K562 (cell line): ENCODE results near the gene CTIF. TPM values are rescaled to one million over a fixed set of nuclear protein-coding genes. Genes with fewer than 3 reads are reported as not detected.

Experiments
- BCOR ChIP-seq: fragments of 450-650 bp; IDR thresholded peaks from 2 replicates; pipeline ENCODE4 v1.6.1; 2016
- CBX5 ChIP-seq: IDR thresholded peaks from 2 replicates; pipeline ENCODE4 v1.6.1; 2014; ENCODE audit warnings: low read depth, borderline replicate concordance
- CREB1 ChIP-seq, 2 experiments: sonication (generic) in 1 of 2; formaldehyde crosslinking in 1 of 2; IDR thresholded peaks; 2 replicates each; pipeline versions ENCODE4 v1.6.1 to v1.8.0; 2012 to 2022; ENCODE audit warnings: inconsistent platforms in 1 of 2, mild to moderate bottlenecking in 1 of 2, missing genetic modification reagents in 1 of 2, moderate library complexity in 1 of 2
- CTBP1 ChIP-seq: fragments of 450-650 bp; IDR thresholded peaks from 2 replicates; pipeline ENCODE4 v1.6.1; 2016; ENCODE audit warnings: borderline replicate concordance
- CTCF ChIP-seq, 3 experiments: IDR thresholded peaks in 2 of 3; conservative IDR thresholded peaks in 1 of 3; 2 replicates each; pipeline ENCODE4 v1.5.1; 2011 to 2012; ENCODE audit warnings: low read length in 3 of 3, mild to moderate bottlenecking in 3 of 3, control low read depth in 2 of 3, improper control_type of control experiment in 1 of 3, inconsistent platforms in 1 of 3, low read depth in 1 of 3, mixed read lengths in 1 of 3, moderate library complexity in 1 of 3; ENCODE audit not compliant: insufficient read depth in 2 of 3
- FOXA3 ChIP-seq, 2 experiments: fragments of 450-650 bp in 1 of 2; sonication (generic) in 1 of 2; formaldehyde crosslinking; IDR thresholded peaks in 1 of 2; conservative IDR thresholded peaks in 1 of 2; 2 replicates each; pipeline versions ENCODE4 v1.4.0 to v1.8.0; 2020 to 2022; ENCODE audit warnings: mild to moderate bottlenecking in 2 of 2, missing genetic modification reagents in 1 of 2
- GATA2 ChIP-seq: sonication (generic); formaldehyde crosslinking; IDR thresholded peaks from 2 replicates; pipeline ENCODE4 v1.4.0; 2020; ENCODE audit warnings: mild to moderate bottlenecking, missing genetic modification reagents
- HLTF ChIP-seq: fragments of 450-650 bp; IDR thresholded peaks from 2 replicates; pipeline ENCODE4 v1.6.1; 2016
- KLF13 ChIP-seq: fragments of 450-650 bp; IDR thresholded peaks from 2 replicates; pipeline ENCODE4 v1.6.1; 2016; ENCODE audit warnings: missing genetic modification characterization, low read depth, mild to moderate bottlenecking, missing compliant biosample characterization, moderate library complexity, borderline replicate concordance
- PHF20 ChIP-seq: fragments of 450-650 bp; IDR thresholded peaks from 2 replicates; pipeline ENCODE4 v1.6.1; 2018; ENCODE audit not compliant: partially characterized antibody
- RB1 ChIP-seq: fragments of 450-650 bp; IDR thresholded peaks from 2 replicates; pipeline ENCODE4 v1.6.1; 2017; ENCODE audit warnings: low read depth, mild to moderate bottlenecking
- RBM15 ChIP-seq: fragments of 200-400 bp; formaldehyde crosslinking; IDR thresholded peaks from 2 replicates; pipeline ENCODE4 v1.6.1; 2018; ENCODE audit warnings: mild to moderate bottlenecking, low read length, moderate library complexity; ENCODE audit not compliant: insufficient read depth
- SP2 ChIP-seq: IDR thresholded peaks from 2 replicates; pipeline ENCODE4 v1.6.1; 2011; ENCODE audit warnings: mild to moderate bottlenecking, low read depth, low read length, moderate library complexity; ENCODE audit not compliant: poor library complexity, severe bottlenecking; ENCODE audit errors: extremely low read depth
- YBX1 ChIP-seq: fragments of 450-650 bp; IDR thresholded peaks from 2 replicates; pipeline ENCODE4 v1.7.1; 2016; ENCODE audit warnings: mild to moderate bottlenecking
- ZKSCAN8 ChIP-seq: fragments of 200-800 bp; sonication (Bioruptor generic); IDR thresholded peaks from 2 replicates; pipeline ENCODE4 v1.6.1; 2016; ENCODE audit warnings: missing genetic modification characterization, missing compliant biosample characterization
- ZNF121 ChIP-seq: sonication (generic); formaldehyde crosslinking; conservative IDR thresholded peaks from 2 replicates; pipeline ENCODE4 v1.8.0; 2022; ENCODE audit warnings: missing genetic modification reagents
- ZNF239 ChIP-seq: fragments of 250-450 bp; sonication (Bioruptor Pico); IDR thresholded peaks from 2 replicates; pipeline ENCODE4 v1.4.0; 2020; ENCODE audit warnings: mild to moderate bottlenecking
- ZNF354B ChIP-seq: fragments of 250-450 bp; sonication (Bioruptor Pico); IDR thresholded peaks from 2 replicates; pipeline ENCODE4 v1.4.0; 2020
- ZNF395 ChIP-seq: fragments of 200-800 bp; sonication (Bioruptor generic); IDR thresholded peaks from 2 replicates; pipeline ENCODE4 v1.6.1; 2017; ENCODE audit warnings: missing genetic modification characterization, missing compliant biosample characterization
- ZNF766 ChIP-seq: fragments of 200-800 bp; sonication (Bioruptor generic); conservative IDR thresholded peaks from 2 replicates; pipeline ENCODE4 v1.6.1; 2016; ENCODE audit warnings: missing genetic modification characterization, missing compliant biosample characterization
- ZNF780A ChIP-seq: fragments of 250-450 bp; sonication (Bioruptor Pico); IDR thresholded peaks from 2 replicates; pipeline ENCODE4 v1.5.0; 2021; ENCODE audit warnings: mild to moderate bottlenecking
- polyA plus RNA-seq, 8 experiments: library from polyadenylated mRNA; depleted of rRNA in 4 of 8; stranded (reverse) in 5 of 8; unstranded in 3 of 8; fragments of >200 nt; fragmentation: Nextera tagmentation in 2 of 8; fragmentation: Illumina TruSeq in 1 of 8; extraction: Ambion mirVana in 2 of 8; extraction: Trizol in 1 of 8; gene quantifications; 2 replicates each; pipeline versions ENCODE4 v1.2.1 to v1.2.3, GENCODE V29; 2011 to 2014; ENCODE audit warnings: inconsistent platforms in 1 of 8, missing spikeins in 1 of 8
- total RNA-seq, 7 experiments: library from RNA; depleted of rRNA in 6 of 7; stranded (reverse); fragments of >200 nt in 6 of 7; fragmentation: Illumina TruSeq in 2 of 7; extraction: Trizol in 2 of 7; gene quantifications; 2 replicates each; pipeline versions ENCODE4 v1.2.1 to v1.2.3, GENCODE V29; 2011 to 2021; ENCODE audit warnings: low replicate concordance in 1 of 7
- TF ChIP-seq, protein P1 (sequence below): sonication (generic); formaldehyde crosslinking; IDR thresholded peaks from 2 replicates; pipeline ENCODE4 v1.8.0; 2022; ENCODE audit warnings: missing genetic modification reagents, mild to moderate bottlenecking, borderline replicate concordance
- TF ChIP-seq, protein P2 (sequence below): fragments of 450-650 bp; IDR thresholded peaks from 2 replicates; pipeline ENCODE4 v1.6.1; 2016; ENCODE audit warnings: missing biosample characterization, missing genetic modification characterization
- TF ChIP-seq, protein P3 (sequence below): sonication (generic); formaldehyde crosslinking; IDR thresholded peaks from 2 replicates; pipeline ENCODE4 v1.8.1; 2023; ENCODE audit warnings: mild to moderate bottlenecking, missing genetic modification reagents, moderate library complexity

CTIF gene
- total and polyA plus RNA-seq, 9 of the 15 experiments (the other 6 are each of a cell fraction or from before 2014, with no cell fraction given): 0.17 to 11.5 (median 2.2) TPM

- TF ChIP-seq RB1: 0 out of 2 replicates have a peak, but pooled peaks have one; percentile 29
- no peak for TF ChIP-seq PHF20
- TF ChIP-seq, protein P1, sequence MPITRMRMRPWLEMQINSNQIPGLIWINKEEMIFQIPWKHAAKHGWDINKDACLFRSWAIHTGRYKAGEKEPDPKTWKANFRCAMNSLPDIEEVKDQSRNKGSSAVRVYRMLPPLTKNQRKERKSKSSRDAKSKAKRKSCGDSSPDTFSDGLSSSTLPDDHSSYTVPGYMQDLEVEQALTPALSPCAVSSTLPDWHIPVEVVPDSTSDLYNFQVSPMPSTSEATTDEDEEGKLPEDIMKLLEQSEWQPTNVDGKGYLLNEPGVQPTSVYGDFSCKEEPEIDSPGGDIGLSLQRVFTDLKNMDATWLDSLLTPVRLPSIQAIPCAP: no peak
- TF ChIP-seq ZNF354B (CRISPR knock-in tag): no peak
- TF ChIP-seq CTCF (IDR thresholded peaks at IDR 0.05 in 2 of 3, conservative IDR thresholded peaks at IDR 0.05 in 1 of 3; ENCODE audit: insufficient read depth in 2 of 3, low read depth in 1 of 3, low read length in 3 of 3): peak; percentile 82 to 93 (median 91)
- TF ChIP-seq, protein P2, sequence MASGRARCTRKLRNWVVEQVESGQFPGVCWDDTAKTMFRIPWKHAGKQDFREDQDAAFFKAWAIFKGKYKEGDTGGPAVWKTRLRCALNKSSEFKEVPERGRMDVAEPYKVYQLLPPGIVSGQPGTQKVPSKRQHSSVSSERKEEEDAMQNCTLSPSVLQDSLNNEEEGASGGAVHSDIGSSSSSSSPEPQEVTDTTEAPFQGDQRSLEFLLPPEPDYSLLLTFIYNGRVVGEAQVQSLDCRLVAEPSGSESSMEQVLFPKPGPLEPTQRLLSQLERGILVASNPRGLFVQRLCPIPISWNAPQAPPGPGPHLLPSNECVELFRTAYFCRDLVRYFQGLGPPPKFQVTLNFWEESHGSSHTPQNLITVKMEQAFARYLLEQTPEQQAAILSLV: no peak
- peak; percentile 56; the same call in 1 of the 2 replicates for TF ChIP-seq CTBP1
- no peak for TF ChIP-seq ZKSCAN8
- TF ChIP-seq YBX1: no peak
- TF ChIP-seq CREB1 (IDR thresholded peaks at IDR 0.05): no peak
- TF ChIP-seq CREB1 (CRISPR knock-in tag; IDR thresholded peaks at IDR 0.05): no peak
- TF ChIP-seq FOXA3 (CRISPR knock-in tag; conservative IDR thresholded peaks at IDR 0.05 in 1 of 2, IDR thresholded peaks at IDR 0.05 in 1 of 2): no peak
- TF ChIP-seq BCOR: no peak
- TF ChIP-seq SP2: no peak
- TF ChIP-seq, protein P3, sequence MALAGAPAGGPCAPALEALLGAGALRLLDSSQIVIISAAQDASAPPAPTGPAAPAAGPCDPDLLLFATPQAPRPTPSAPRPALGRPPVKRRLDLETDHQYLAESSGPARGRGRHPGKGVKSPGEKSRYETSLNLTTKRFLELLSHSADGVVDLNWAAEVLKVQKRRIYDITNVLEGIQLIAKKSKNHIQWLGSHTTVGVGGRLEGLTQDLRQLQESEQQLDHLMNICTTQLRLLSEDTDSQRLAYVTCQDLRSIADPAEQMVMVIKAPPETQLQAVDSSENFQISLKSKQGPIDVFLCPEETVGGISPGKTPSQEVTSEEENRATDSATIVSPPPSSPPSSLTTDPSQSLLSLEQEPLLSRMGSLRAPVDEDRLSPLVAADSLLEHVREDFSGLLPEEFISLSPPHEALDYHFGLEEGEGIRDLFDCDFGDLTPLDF: no peak
- peak; percentile 49; the same call in 1 of the 2 replicates for TF ChIP-seq ZNF766 (CRISPR knock-in tag)
- peak; percentile 90 for TF ChIP-seq GATA2 (CRISPR knock-in tag)
- TF ChIP-seq KLF13 (tag): no peak
- TF ChIP-seq ZNF395: peak; percentile 67; the same call in 1 of the 2 replicates
- TF ChIP-seq ZNF780A (CRISPR knock-in tag): no peak
- no peak for TF ChIP-seq ZNF239 (CRISPR knock-in tag)
- TF ChIP-seq HLTF: no peak
- no peak for TF ChIP-seq RBM15
- TF ChIP-seq ZNF121 (CRISPR knock-in tag): no peak
- no peak for TF ChIP-seq CBX5
Observed at GRCh38 chr18:48605408-48605845, 66.6 kb downstream of the CTIF start (continued).
